Activated T-cell treated with anti-CD3 and anti-CD28 coated beads for 24 hours (primary cell): ENCODE measurements around the gene LGI2.

ENCODE experiments used
- DNase-seq: peaks from one replicate; pipeline ENCODE4 v3.0.0-alpha.2; 2020; ENCODE audit warnings: low read depth

The LGI2 gene

DNA sequence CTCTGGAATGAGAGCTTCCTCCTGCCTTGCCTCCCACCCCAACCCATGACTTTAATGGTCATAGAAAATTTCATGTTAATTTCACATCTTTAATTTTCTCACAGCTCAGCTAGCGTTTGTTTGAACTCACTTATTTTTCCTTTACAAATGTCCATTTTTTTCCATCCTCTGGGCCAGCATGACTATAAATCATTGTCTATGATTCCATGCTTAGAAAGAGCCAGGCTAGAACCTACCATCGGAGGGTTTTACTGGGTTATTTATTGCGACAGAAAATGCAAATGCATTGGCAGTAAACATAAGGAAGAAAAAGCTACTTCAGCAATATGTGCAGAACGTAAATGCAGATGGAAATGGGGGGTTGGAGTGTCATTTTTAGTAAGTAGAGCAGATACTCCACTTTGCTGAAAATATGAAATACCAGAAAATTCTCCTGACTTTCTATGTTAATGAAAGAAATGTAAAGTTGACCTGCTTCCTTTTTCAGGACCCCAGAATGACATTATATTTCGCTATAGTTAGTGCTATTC is 37.1 kb downstream of the LGI2 start:
- DNase-seq: no peak

DNA sequence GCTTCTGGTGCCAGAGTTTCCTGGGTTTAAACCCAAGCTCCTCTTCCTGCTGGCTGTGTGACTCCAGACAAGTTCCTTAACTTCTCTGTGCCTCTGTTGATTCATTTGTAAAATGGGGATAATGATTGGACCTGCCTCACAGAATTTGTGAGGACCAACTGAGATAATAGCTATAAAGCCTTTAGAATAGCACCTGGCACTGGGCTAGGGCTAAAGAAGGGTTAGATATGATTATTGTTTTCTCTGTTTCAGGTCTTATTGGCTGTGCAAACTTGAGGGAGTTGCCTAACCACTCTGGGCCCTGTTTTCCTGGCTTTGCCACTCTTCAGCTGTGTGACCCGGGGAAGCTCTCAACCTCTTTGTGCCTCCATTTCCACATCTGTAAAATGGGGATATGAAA is 37.8 kb downstream of the LGI2 start:
- no peak for DNase-seq

DNA sequence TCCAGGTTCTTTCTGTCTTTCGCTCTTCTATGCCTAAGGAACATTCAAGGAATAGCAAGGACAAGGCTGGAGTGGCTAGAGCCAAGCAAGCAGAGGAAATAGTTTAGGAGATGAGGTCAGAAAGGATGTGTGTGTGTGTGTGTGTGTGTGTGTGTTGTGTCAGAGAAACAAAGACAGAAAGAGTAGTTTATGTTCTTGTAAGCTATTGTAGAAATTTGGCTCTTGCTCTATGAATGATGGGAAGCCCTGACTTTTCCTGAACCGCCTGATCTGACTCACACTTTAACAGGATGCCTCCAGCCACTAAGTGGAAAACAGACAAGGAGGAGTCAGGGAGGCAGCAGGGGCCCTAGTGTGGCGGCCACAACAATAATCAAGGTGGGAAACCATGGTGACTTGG is 39.7 kb downstream of the LGI2 start:
- no peak for DNase-seq

DNA sequence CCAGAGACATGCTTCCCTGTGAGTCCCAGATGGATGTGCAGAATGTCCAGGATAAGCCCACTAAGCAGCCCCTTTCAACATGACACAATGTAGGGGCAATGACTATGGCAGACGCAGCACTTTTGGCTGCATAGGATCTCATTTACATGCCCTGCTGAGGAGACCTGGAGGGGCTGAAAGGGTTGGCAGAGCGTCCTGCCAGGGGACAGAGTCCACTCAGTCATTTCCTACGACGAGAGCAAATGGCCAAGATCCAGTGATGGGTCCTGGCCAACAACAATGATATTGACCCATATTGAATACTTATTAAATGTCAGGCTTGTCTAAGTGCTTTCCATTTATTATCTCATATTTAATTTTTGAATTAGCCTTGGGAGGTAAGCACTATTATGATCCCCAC is 41.4 kb downstream of the LGI2 start:
- no peak for DNase-seq

DNA sequence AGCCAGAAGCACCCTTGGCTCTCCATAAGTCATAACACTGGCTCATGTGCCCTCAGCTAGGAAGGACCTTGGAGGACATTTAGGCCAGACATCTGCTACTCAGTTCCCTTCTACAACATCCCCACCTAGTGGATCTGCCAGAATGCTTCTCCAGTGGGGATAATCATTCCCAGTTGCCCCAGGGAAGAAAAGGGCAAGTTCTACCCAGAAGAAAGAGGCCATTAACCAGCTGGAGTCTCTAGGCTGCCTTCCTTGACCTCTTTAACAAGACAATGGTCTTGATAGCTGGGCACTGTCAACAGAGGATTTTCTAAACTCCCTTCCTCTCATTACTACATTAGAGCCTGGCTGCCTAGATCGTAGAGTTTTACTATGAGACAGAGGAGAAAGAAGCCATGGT is 42.0 kb downstream of the LGI2 start:
- DNase-seq: no peak

DNA sequence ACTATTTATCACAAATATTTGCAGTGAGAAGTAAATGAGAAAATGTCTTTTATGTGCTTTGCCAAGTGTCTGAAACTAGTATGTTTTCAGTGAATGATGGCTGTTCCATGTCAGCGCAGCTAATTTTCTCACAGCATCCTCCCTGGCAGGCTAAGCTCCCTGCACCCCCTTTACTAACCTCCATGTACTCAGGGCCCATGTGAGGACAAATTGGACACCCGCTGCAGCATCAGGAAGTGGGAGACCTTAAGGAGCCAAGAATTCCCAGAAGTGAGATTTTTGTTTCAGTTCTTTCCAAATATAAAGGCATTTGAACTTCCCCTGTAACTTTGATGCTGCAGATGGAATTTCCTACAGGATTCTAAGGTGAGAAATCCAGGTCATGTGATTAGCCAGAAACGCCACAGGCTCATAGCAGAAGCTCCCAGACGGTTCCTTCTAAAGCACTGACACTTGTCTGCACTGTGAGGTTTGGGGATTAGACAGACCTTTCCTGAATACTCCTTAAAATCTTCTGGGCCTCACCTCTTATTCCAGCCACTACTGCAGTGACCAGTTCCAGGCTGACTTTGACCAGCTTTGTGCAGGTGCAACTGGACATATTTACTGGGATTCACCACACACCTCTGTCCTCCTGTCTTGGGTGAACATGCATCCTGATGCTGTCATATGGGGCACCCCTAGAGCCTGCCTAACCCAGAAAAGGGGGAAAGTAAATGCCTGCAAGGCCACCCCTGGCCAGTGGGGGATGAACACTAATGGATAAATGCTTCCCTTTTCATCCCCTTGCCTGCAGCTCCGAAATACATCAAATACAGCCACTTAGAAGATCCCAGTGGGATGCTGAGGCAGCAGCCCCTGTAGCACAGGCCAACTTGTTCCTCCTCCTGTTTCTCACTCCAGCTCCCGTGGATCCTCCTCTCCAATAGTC is 45.9 kb downstream of the LGI2 start:
- no peak for DNase-seq

DNA sequence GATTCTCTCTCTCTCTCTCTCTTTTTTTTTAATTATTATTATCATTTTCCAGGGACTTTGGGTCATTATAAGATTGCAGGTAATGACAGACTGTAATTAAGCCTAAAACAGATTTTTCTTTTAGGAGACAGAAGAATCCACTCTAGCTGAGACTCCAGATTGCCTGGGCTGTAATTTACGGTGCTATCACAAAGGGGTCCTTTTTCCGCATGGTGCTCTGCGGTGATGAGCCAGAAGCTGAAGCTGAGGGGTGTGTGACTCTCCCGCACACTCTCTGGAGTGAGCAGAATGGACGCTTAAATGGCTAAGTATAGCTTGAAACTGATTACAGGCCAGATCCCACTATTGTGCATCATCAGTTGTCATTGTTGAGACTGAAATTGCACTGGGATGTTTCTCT is 50.0 kb downstream of the LGI2 start:
- DNase-seq: no peak

DNA sequence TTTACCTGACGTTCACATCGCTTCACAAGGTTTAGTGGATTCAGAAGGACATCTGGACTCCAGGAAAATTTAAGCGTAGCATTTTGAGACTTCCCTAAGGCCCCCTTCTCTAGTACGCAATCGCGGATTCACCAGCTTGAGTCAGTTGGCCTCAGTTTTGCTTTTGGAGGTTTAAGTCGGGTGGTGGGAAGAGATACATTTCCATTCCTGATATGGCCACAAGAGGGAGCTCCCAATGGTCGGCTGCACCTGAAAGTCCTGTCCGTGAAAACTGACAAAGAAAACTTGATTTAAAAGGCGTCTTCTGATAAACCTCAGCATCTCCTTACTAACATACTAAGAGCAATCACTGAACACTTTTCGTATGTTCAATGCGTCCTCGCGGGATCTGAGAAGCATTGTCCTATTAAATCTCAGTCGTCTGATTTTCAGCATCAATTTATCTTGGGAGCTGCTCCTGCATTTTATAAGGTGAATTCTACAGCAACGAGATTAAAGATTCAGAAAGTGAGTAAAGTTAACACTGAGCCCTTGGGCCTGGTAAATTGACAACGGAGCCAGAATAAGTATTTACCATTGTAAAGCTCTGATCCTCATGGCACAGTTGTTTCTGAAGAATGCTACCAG is 50.6 kb downstream of the LGI2 start:
- peak; percentile 21 for DNase-seq

DNA sequence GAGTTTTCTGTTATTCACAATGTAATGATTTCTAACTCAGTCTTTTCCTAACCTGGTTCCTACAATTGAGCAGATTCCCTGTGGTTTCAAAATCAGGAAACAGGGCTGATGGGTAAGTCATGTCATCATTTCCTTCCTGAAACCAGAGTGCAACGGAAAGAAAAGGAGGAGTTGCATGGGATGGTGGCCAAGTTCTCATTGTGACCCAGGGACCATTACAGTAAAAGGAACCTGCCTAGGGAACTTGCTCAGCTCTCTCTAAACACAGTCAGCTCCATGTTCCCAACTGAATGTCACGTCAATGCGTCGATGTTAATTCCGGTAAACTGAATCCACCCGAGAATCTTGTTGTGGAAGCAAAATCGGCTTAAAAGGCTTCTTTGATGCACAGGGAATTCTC is 51.2 kb downstream of the LGI2 start:
- no peak for DNase-seq

DNA sequence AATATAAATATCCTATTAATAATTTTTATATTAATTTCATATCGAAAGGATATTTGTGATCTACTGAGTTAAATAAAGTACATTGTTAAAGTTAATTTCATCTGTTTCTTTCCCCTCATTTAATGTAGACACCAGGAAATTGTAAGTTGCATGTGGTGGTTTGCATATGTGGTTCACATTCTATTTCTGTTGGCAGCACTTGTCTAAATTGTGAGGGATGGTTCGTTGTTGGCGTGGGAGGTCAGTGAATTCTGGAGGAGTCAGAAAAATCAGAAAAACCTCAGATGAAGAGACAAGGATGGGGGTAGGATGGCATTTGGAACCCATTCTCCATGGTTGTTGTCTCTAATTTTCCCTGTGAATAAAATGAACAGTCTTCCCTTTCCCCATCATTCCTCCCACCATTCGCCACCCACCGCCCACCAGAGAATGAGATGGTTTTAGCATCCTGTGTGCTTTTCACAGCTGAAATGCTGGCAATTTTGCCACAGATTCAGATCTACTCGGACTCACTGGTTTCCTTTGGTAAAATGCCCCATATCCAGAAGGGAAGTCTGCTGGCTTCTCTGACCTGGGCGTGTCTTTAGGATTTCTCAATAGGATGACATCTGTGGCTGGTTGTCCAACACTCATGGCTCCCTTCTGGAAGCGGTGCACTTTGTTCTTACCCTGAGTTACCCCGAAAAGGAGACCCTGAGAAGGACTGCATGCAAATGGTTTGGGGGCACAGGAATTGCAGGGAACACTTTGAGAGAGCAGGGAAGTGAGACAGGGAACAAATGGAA is 52.3 kb downstream of the LGI2 start:
- DNase-seq: no peak

DNA sequence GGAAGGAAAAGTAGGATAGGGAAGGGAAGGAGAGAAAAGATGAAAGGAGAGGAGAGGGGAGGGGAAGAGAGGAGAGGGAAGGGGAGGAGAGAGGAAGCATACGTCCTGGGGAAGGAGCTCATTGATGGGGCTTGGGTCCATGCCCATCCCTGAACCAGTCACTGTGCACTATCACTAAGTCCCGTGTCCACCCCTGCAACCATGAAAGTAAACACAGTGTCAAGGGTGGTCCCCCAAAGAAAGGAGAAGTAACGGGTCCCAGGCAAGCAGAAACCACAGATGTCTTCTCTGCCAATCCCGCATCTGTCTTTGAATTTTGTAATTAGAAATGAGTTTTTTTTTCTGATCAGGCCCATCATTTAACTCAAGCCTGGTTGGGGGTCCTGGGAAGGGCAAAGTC is 55.2 kb downstream of the LGI2 start:
- no peak for DNase-seq

DNA sequence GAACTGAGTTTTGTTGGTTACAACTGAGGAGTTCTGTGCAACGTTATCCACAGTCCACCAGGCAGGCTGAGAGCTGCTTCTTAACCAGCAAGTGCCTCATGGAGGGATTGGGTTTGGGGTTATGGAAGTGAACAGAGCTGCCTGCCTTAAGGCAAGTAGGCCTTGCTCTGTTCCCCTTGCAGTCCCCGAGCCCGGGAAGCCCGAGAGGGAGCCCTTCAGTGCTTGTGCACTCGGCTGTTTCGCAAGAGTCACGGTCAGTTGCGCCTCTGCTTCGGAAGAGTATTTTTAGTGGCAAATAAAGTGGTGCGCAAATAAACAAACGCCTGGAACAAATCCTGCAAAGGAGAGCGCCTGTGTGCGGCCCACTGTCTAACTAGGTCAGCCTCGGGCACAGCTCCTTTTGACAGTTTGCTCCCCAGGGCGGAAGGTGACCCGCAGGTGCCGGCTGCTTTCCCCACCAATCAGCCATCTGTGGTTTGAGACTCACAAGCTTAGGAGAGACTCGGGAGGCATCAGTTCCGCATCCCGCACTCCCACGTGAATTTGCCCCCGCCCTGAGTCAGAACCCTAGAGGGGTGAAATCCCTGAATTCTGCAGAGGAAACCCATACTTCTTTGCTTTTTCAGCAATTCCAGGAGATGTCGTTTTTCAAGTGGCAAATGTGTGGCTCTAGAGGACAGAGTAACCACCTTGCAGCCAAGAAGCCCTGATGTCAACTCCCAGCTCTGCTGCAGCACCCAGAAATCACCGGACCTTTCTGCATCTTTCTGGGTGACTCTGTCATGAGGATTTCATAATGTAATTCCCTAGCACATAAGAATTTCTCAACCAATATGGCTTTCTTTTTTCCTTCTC is 56.8 kb downstream of the LGI2 start:
- DNase-seq: no peak

DNA sequence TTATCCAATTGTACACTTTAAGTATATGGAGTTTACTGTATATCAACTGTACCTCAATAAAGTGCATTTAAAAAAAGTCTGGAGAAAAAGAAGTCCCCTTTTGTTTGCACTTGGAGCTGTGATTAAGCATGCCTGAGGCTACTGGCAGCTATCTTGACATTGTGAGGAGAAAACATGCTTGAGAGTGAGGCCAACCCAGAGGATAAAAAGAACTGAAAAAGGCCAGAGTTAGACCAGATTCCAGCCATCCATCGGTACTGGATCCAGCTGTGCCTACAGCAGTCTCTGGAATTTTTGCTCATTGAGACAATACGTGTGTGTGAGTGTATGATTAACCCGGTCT is 57.4 kb downstream of the LGI2 start:
- DNase-seq: no peak

DNA sequence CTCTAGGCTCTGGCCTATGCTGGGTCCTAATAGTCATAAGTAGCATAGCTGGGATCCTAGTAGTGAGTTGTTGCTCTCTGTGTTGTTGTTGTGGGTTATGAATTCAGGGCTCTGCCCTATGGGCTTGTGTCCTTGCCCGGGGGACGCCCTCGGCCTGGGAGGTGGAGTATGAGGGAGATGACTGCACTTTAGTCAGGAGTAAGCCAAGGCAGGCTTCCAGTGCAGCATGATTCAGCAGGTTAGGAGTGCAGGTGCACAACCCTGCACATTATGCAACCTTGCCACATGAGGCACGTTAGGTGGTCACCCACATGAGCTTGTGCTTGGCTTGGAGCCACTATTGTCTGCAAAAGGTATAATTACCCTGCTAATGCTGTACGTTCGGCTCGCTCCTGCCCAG is 59.6 kb downstream of the LGI2 start:
- no peak for DNase-seq

DNA sequence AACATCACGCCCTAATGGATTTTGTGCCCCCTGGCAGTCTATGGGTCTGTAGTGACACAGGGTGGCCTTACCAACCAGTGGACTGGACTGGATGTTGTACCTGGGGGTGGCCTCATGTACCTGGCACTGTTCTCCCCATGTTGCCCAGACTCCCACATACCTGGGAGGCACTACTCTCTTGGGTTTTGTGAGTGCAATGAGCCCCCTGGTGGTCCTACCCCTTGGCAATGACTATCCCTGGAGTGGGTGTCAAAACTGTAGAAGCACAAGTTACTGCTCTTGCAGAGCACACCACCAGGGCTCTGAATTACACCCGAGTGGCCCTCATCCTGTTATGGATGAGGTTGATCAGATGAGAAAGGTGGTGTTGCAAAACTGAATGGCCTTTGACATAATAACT is 60.1 kb downstream of the LGI2 start:
- no peak for DNase-seq

DNA sequence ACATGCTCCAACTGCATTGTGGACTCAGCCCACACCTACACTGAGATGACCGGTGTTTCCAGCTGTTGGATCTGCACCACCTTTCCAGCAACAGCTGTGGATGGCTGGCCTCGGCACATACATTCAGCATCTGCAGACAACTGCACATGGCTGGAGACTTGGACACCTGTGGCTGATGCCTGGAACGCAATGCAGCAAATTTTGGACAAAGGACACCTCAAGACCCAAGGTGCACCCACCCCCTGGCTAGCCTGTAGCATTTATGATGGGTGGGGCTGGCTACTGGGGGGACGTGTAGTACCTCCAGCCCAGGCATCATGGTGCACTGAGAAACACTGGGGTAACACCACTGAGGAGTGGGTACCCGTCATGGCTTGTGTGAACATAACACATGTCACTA is 60.6 kb downstream of the LGI2 start:
- no peak for DNase-seq

DNA sequence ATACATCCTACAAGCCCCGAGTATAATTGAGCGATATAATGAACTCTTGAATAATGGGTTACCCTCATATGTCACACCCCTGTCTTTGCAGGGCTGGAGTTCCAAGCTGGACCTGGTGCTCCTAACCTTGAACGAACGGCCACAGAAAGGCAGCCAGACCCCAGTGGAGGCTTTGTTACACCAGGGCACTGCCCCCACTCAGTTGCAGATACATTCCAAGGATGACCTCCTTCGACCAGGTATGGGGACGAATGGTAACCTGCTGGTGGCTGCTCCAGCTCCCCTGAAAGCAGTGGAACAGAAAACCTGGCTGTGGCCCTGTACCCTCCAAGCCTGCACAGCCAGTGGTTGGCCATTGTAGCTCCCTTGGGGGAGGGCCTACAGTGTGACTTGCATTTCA is 61.3 kb downstream of the LGI2 start:
- no peak for DNase-seq

DNA sequence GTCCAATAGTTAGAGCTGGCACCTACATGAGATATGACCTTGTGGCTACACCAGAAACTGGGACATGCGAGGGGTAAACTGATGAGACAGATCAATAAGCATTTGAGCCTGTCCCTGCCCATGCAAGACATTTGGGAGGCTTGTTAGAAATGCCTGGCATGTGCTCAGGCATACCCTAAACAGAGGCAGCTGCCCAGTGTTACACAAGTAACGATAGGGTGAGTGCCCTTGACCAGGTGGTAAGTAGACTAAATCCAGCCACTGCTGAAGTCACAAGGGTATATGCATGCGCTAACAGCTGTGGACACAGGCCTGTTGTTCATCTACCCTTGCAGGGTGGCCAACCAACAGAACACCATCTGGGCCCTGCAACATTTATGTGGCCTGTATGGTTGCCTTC is 61.8 kb downstream of the LGI2 start:
- DNase-seq: no peak

DNA sequence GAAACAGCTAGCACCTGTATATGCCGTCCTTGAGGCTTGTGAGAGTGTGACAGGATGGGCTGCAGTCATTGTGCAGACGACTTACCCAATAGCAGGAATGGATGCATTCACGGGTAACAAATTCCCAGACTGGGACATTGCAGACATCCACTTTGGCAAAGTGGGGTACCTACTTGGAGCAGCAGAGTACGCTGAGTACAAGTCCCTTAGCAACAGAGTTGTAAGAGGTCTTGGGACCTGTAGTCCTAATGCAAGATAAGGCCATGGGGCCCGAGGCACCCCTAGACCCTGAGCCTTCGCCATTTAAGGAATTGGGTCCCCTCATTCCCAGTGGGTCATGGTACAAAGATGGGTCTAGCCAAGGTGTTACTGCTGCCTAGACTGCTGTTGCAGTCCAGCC is 62.5 kb downstream of the LGI2 start:
- no peak for DNase-seq

DNA sequence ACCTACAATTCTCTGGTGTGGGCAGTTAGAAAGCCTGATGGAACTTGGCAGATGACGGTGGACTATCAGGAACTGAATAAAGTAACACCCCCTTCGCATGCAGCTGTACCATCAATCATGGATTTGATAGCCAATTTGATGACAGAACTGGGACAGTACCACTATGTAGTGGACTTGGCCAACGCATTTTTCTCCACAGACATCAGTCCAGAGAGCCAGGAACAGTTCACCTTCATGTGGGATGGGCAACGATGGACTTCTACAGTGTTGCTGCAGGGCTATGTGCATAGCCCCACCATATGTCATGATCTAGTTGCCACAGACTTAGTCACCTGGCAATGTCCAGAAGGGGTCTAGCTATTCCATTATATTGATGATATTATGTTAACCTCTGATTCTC is 63.4 kb downstream of the LGI2 start:
- DNase-seq: no peak

DNA sequence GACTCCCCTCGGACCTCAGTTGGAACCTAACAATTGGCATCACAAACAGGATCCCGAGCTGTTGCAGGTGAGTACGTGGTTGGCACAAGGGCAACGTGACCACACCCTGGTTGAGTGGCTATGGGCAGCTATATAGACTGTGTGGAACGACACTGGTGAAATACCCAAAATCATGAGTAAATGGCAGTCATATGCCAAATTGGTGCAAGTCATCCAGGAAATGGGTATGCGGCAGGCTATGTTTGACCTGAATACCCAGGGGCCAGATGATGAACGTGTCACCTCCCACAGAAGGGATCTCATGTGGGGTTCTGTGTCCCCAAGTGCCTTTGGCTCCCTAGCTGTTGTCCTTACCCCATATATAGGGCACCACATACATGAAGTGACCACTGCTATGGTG is 64.7 kb downstream of the LGI2 start:
- no peak for DNase-seq

DNA sequence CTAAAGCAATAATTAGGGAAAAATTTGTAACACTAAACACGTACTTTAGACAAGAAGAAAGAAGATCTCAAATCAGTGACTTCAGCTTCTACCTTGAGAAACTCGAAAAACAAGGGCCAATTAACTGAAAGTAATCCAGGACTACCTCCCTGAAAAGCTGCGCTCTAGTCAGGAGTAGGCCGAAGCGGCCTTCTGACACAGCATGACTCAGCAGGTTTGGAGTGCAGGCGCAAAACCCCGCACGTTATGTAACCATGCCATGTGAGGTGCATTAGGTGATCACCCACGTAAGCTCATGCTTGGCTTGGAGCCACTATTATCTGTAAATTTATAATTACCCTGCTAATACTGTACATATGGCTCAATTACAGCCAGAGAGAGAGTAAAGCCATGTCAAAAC is 65.1 kb downstream of the LGI2 start:
- no peak for DNase-seq
